IPS DF 19.7 (cell line): ENCODE data around the gene CHMP6.

ENCODE experiments used
- DNase-seq: peaks from one replicate; pipeline ENCODE4 v3.0.0-alpha.2; 2013; ENCODE audit warnings: low read depth, low spot score

CHMP6 gene

GRCh38 chr17:80992077-80992947 lies 671 bp downstream of the CHMP6 start:
- DNase-seq = no peak

- no peak for DNase-seq
Measured at GRCh38 chr17:80992948-80993624, 1.4 kb downstream of the CHMP6 start.

GRCh38 chr17:80995131-80995530 lies 3.5 kb downstream of the CHMP6 start:
- DNase-seq = no peak

GRCh38 chr17:80996422-80997305 lies 5.0 kb downstream of the CHMP6 start:
- no peak for DNase-seq

- no peak for DNase-seq
Measured at GRCh38 chr17:80997424-80998117, 5.9 kb downstream of the CHMP6 start.

GRCh38 chr17:80998118-80998747 lies 6.6 kb downstream of the CHMP6 start:
- DNase-seq = no peak

- no peak for DNase-seq
Measured at GRCh38 chr17:80998748-80999535, 7.3 kb downstream of the CHMP6 start.

- DNase-seq = no peak
Measured at GRCh38 chr17:80999536-81000333, 8.1 kb downstream of the CHMP6 start.

GRCh38 chr17:81000334-81000630 lies 8.6 kb downstream of the CHMP6 start:
- no peak for DNase-seq

GRCh38 chr17:81000631-81001357 lies 9.2 kb downstream of the CHMP6 start:
- DNase-seq = no peak

- DNase-seq = no peak
Measured at GRCh38 chr17:81002013-81002384, 10.4 kb downstream of the CHMP6 start.

- no peak for DNase-seq
Measured at GRCh38 chr17:81002409-81003361, 11.0 kb downstream of the CHMP6 start.

- DNase-seq = no peak
Measured at GRCh38 chr17:81003711-81004475, 12.3 kb downstream of the CHMP6 start.

- DNase-seq = no peak
Measured at GRCh38 chr17:81006891-81007290, 15.2 kb downstream of the CHMP6 start.

- DNase-seq = no peak
Measured at GRCh38 chr17:81008140-81008539, 16.5 kb downstream of the CHMP6 start.

- DNase-seq = no peak
Measured at GRCh38 chr17:81009136-81009535, 17.5 kb downstream of the CHMP6 start.

- no peak for DNase-seq
Measured at GRCh38 chr17:81010935-81011334, 19.3 kb downstream of the CHMP6 start.
